HG03378 (cell line): ENCODE results near the gene NR1H2.

Source experiments
- ATAC-seq: cut with Tn5 transposase; IDR thresholded peaks from one replicate; pipeline ENCODE4 v1.9.1; 2021; ENCODE audit warnings: mild to moderate bottlenecking, moderate library complexity; ENCODE audit not compliant: unreplicated experiment

Gene NR1H2

DNA sequence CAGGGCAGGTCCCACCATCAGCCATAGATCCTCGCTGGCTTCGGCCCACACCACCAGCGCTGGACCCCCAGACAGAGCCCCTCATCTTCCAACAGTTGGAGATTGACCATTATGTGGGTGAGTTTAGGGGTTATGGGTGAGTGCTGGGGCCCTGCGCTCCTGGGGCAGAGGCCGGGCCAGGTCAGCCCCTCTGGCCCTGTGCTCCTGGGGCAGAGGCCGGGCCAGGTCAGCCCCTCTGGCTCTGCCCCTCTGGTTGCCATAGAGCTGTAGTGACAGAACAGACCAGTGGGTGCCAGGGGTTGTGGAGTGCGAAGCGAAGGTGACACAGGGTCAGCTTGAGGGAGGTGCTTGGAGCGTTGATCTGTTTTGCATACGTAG, 23.1 kb downstream of the NR1H2 start:
- no peak for ATAC-seq

GRCh38 chr19:50401605-50402450, 25.6 kb downstream of the NR1H2 start:
- ATAC-seq, result no peak

DNA sequence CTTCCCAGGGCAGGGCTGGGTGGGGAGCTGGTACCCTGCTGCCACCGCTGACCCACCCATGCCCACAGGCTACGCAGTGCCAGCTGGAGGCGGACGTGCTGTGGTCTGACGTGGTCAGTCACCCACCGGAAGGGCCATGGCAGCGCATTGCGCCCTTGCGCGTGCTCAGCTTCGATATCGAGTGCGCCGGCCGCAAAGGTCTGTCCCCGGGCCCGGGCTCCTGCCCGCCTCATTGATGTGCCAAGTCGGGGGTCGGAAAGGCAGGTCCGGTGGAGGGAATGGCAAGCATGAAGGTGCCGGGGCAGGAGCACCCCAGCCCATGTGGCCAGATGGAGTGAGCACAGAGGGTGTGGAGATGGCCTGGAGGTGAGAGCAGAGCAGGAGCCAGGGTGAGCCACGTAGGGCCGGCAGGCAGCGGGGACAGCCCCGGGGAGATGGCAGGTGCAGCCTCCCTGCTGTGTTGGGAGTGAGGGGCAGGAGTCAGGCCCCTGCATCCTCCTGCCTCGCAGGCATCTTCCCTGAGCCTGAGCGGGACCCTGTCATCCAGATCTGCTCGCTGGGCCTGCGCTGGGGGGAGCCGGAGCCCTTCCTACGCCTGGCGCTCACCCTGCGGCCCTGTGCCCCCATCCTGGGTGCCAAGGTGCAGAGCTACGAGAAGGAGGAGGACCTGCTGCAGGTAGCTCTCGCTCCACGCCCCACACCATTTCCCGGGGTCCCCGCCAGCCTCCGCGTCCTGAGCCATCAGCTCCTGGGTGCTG, 26.5 kb downstream of the NR1H2 start:
- ATAC-seq, result no peak

DNA sequence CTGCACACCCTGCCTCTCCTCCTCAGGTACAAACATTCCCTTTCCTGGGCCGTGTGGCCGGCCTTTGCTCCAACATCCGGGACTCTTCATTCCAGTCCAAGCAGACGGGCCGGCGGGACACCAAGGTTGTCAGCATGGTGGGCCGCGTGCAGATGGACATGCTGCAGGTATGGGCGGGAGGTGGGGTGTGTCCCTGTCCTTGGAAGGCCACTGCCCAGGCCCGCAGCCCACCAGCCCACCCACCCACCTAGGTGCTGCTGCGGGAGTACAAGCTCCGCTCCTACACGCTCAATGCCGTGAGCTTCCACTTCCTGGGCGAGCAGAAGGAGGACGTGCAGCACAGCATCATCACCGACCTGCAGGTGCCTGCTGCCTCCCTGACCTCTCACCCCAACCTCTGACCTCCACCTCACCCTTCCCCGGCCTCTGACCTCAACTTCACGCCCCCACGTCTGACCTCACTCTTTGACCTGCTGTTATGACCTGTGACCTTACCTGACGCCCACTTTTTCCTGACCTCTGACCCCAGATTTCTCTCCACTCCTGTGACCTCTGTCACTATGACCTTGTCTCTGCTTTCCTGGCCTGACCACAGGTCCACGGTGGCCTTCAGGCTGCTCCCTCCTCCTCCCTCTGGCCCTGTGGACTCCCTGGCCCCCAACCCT, 30.0 kb downstream of the NR1H2 start:
- ATAC-seq, result no peak

DNA sequence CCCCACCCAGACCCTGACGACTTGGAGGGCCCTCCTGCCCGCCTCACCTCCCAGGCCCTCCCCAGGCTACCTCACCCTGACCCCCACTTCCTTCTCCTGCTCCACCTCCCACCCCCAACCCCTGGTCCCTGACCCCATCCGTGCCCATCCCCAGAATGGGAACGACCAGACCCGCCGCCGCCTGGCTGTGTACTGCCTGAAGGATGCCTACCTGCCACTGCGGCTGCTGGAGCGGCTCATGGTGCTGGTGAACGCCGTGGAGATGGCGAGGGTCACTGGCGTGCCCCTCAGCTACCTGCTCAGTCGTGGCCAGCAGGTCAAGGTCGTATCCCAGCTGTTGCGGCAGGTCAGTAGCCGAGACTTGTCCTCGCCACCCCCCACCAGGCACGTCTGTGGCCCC, 30.6 kb downstream of the NR1H2 start:
- no peak for ATAC-seq

- ATAC-seq, result no peak
These were observed 33.1 kb downstream of the NR1H2 start for GRCh38 chr19:50409347-50409746.

GRCh38 chr19:50410109-50410508, 33.9 kb downstream of the NR1H2 start:
- no peak for ATAC-seq

DNA sequence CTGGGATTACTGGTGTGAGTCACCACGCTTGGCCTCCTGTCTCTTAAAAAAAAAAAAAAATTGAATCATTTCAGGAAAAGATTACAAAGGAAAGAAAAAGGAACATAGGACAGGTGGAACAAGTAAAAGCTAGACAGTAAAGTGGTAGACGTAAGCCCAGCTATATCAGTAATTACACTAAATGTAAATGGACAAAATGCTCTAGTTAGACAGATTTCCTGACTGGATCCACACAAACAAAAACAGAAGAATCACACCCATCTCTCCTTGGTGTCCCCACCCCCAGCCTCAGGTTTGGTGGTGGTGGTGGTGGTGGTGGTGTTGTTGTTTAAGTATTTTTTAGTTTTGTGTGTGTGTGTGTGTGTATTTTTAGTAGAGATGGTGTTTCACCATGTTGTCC, 36.2 kb downstream of the NR1H2 start:
- no peak for ATAC-seq

DNA sequence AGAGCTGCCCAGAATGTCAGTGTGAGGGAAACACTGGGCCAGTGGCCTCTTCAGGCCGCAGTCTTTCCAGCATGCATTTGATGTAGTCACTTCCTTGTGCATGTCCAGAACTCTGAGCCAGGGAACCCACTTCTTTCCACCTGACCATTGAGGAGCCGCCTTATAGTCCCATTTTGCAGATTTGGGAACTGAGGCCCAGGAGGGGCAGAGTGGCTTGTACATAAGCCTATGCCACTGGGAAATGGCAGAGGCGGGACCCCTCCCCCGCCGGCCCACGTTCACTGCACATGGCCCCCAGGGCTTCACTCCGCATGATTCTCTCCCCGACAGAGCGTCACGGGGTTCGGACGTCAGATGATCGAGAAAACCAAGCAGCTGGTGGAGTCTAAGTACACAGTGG, 36.8 kb downstream of the NR1H2 start:
- no peak for ATAC-seq

DNA sequence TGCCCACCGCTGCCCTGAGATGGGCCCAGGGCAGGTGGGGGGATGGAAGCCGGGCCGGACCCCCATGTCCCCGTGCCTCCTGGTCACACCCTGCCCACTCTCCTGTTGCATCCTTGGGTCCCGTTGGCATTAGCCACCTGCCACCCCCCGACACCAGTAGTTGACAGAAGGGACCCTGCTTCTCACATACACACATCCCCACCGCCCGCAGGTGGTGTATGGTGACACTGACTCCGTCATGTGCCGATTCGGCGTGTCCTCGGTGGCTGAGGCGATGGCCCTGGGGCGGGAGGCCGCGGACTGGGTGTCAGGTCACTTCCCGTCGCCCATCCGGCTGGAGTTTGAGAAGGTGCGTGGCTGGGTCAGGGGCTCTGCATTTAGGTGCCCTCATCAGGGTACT, 37.3 kb downstream of the NR1H2 start:
- no peak for ATAC-seq

DNA sequence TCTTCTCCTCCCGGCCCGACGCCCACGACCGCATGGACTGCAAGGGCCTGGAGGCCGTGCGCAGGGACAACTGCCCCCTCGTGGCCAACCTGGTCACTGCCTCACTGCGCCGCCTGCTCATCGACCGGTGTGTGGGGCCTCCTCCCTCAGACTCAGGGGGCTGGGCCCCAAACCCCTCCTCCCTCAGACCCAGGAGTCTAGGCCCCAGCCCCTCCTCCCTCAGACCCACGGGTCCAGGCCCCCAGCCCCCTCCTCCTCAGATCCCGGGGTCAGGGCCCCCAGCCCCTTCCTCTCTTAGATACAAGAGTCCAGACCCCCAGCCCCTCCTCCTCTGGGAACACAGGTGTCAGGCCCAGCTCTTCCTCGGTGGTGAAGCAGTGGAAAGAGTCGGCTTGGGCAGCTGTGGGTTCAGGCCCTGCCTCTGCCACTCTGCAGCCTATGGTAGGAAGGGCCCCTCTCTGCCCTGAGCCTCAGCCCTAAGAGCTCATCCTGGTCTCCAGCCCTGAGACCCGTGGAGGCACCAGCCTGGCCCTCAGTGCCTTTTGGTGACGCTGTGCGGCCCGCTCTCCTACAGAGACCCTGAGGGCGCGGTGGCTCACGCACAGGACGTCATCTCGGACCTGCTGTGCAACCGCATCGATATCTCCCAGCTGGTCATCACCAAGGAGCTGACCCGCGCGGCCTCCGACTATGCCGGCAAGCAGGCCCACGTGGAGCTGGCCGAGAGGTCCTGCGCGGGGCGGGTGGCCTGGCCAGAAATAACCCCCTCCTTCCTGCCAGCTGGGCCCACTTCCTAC, 38.8 kb downstream of the NR1H2 start:
- ATAC-seq, result no peak

- ATAC-seq, result no peak
These were observed 39.4 kb downstream of the NR1H2 start for GRCh38 chr19:50415661-50416033.

- ATAC-seq, result no peak
These were observed 40.0 kb downstream of the NR1H2 start for GRCh38 chr19:50416034-50416977.

- ATAC-seq, result no peak
These were observed 41.1 kb downstream of the NR1H2 start for GRCh38 chr19:50417111-50418081.

DNA sequence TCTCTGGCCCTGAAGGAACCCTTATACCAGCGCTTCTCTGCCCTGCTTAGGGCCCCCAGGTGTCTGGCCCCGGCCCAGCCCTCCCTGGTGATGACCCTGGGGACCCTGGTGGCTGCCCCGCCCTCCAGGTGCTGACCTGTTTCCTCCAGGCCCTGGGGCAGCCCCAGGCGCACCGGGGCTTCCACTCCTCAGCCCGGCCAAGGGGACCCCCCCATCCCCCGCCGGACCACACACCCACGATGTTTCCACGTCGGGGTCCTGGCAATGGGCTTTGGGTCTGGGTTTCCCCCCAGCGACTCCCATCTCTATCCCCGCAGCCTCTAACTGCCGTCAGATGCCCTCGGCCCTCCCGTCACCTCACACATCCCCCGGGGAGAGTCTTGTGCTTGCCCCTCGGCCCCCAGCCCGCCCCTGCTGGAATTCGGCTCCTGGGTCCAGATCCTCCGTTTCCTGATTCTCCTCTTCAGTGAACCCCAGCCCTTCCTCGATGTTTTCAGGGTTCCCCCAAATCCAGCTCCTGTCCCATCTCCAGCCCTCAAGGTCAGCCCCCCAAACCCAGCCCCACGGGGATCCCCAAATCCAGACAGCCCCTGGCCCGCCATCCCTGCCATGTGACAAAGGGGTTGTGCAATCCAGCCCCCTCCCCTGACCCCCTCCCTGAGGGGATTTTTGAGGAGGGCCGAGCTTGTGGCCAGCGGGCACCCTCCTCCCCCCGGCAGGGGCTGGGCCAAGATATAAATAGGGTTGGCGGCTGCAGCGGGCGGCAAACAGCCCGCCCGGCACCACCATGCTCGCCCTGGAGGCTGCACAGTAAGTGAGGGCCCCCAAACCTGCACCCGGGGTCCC, 42.1 kb downstream of the NR1H2 start, which contains the start of gene SPIB:
TSS of gene SPIB (plus strand) at position 763 of the 846 bp plus-strand sequence. CDS start at position 788, 25 bp downstream.
- ATAC-seq, result no peak

DNA sequence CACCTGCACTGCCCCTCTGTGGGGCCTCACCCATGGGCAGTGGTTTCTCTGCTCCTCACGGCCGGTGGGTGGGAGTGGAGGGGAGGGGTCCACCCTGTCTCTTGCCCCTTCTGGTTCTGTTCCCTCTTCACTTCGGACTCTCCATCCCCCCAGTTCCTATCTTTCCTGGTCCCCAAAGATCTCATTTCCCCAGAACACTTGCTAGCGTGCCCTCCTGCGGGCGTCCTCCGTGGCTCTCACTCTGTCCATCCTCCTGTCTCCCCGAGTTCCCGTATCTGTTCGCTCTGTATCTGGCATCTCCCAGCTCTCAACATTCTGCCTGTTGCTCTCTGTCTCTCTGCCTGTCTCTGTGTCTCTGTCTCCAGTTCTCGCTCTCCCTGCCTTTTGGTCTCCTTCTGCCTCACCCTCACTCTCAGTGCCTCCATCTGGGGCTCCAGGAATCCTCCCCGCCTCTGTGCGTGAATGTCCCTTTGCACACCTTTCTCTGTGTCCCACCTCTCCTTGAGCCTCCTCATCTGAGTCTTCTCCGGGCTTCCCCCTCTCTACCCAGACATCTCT, 42.8 kb downstream of the NR1H2 start:
- ATAC-seq, result no peak

DNA sequence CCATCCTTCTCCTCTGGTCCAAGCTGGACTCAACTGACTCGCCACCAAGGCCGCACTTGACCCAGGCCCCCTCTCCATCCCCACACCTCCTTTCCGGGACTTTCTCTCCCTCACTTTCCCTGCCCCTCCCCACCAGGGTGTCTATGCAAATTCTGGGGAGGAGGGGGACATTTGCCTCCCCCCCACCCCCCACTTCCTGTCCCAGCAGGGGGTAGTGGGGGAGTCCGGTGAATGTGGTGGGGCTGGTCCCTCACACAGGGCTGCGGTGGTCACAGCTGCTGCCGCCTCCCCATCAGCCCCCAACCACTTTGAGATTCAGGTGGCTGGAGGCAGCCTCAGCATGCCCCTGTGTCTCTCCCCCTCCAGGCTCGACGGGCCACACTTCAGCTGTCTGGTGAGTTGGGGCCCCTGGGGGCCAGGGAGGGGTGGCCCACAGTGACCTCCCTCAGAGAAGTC, 43.4 kb downstream of the NR1H2 start:
- ATAC-seq, result no peak
